ENCODE measurements around the gene NPAS2.

Gene NPAS2

DNA sequence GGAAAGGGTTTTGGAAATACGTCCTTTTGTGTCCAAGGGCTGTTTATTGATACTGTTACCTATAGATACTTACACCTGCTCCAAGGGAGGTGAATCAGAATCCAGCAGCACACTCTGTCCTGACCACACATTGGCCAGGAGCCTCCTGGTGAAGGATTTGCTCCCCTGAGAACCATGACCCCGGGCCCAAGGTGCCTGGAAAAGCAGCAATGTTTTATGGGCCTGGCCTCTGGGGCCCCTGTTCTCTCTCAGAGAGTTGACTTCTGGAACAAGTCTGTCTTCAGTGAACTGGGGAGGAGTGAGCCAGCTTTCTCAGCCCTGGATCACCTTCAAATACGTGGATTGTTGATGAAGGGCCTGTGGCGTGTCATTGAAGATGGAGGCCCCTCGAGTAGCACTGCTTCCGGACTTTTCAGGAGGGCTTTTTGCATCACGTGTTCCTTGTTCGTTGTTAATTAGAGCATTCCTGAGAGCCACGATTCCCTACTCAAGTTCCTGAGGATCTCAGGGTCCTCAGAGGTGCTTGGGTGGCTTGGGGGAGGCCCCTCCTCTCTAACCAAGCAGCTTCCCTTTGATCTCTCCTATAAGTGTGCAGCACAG, 103.6 kb downstream of the NPAS2 start:
- DNase-seq, result no peak

- no peak for DNase-seq
Measured at GRCh38 chr2:100924122-100924519, 104.2 kb downstream of the NPAS2 start.

DNA sequence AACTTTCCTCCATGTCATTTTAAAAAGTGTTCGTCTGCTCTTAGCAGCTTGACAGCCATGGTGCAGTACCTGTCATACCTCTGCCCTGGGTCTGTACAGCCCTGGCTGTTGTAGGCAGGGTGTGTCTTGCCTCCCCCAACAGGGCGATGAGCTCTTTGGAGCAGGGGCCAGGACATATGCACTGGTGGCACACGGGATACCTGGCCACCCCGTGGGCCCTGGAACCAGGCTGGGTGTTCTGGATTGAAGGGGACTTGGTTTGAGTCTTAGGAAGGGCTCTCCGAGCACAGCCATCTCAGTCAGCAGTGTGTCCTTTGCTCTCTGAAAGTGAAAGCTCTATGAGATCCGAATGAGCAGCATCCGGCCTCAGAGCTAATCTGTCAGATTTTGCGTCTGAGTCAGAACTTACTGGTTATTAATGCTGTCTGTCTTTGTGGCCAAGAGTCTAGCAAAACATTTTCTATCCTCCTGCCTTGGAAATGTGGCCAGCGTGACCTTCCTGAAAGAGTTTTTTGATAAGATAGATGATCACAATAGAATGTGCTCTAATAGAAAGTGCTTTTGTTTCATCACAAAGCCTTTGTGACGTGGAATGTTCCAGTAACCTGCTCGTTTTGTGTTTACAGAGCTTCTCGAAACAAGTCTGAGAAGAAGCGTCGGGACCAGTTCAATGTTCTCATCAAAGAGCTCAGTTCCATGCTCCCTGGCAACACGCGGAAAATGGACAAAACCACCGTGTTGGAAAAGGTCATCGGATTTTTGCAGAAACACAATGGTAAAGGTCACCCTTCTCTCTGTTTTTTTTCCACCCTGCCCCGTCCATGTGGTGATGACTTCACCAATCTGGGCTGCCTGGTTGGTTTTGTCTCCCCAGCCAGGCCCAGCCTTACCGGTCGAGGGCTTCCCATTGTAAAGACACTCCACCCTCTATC, 104.8 kb downstream of the NPAS2 start:
- DNase-seq, result no peak

- no peak for DNase-seq
Measured at GRCh38 chr2:100928235-100928634, 108.3 kb downstream of the NPAS2 start.

DNA sequence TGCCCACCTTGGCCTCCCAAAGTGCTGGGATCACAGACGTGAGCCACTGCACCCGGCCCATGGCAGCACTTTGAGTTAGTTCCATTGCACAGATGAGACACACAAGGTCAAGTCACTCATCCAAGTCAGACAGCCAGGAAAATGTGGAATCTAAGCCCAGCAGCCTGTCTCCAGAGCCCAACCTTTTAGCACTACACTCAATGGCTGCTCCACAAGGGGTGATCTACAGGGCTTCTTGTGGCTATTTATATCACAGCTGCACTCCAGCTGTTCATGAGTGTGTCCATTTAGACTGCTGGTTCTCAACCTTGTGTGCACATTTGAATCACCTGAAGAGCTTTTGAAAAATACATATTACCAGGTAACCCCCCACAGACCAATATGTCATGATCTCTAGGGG, 109.2 kb downstream of the NPAS2 start:
- DNase-seq, result no peak

DNA sequence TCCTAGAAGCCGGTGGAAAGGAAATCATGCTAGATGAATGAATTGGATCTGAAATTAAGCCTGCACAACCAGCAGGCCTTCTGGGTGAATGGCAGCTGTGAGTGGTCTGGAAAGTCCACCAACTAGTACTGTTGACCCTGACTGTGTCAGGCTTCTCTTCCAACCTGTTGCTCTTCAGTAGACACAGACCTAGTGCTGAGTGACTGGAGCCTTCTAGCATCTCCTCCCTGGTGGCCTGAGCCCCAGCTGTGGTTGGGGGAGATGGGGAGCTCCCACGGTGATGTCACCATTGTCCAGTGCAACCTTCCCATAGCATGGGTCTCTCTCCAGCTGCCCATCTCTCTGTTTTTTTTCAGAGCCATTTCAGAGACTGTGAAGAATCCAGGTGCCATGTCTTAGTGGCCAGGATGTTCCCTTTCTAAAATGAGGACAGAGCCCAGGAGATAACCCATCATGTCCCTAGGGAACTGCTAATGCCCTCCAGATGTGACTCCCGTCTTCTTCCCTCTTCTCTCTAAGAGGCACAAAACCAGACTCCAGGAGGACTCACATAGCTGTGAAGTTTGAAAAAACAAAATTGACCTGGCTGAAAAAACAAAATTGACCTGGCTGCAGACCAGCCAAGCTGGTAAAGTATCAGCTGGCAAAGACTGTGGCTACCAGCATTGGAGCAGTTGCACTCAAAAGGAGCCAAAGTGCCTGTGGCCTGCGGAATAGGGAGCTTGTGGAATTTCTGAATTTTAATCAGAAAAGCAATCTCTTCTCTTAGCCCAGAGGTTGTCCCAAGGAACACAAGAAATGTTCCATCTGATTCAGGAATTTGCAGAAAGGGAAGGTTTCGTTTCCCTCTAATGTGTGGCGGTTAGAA, 114.8 kb downstream of the NPAS2 start:
- DNase-seq, result no peak

GRCh38 chr2:100935372-100935752, 115.4 kb downstream of the NPAS2 start:
- DNase-seq, result no peak

DNA sequence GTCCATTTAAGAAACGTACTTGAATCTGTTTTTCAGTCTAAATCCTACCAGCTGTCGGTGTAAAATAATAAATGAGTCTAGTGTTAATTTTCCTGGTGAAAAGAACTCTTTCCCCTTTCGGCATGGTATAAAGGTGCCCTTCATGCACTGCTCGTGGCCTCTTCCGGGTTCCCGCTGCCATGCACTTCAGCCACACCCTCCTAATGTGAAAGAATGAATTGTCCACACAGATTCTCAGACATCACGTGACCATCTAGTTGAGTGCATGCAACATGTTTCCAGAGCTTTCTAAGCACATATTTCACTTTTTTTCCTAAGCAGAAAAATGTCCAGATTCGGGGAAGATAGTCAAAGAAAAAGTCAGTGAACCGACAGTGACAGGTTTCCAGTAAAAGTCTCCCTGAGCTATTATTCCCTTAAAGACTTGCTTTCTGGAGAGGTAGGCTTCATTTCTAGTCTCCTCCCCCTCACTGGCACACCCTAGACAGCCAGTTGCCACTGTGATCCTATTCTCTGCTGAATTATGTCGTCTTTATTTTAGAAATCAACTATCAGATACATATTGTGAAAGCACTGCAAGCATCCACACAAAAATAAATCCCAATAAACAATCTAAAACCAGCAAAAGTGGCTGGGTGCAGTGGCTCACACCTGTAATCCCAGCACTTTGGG, 116.3 kb downstream of the NPAS2 start:
- no peak for DNase-seq

DNA sequence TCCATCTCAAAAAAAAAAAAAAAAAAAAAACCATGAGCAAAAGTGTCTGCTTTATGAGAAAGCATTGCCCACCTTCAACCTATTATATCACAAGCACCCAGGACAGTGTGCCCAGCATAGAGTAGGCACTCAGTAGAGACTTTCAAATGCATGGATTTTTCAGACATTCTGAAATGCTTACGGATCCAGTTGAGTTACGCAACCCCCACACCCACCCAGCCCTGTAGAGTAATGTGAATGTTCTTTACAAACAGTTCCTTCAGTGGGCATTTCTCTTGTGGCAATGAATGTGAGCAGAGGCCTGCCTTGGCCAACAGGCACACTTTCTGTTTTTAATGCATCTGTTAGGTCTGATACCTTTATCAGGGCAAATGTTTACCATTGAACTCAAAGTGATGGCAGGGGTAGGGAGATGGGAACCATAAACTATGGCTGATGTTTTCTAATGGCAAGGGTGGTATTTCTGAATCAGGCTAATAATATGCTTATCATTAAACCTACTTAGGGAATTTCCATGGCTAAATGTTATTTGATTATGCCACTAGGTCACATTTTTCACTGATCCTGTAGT, 117.1 kb downstream of the NPAS2 start:
- no peak for DNase-seq

DNA sequence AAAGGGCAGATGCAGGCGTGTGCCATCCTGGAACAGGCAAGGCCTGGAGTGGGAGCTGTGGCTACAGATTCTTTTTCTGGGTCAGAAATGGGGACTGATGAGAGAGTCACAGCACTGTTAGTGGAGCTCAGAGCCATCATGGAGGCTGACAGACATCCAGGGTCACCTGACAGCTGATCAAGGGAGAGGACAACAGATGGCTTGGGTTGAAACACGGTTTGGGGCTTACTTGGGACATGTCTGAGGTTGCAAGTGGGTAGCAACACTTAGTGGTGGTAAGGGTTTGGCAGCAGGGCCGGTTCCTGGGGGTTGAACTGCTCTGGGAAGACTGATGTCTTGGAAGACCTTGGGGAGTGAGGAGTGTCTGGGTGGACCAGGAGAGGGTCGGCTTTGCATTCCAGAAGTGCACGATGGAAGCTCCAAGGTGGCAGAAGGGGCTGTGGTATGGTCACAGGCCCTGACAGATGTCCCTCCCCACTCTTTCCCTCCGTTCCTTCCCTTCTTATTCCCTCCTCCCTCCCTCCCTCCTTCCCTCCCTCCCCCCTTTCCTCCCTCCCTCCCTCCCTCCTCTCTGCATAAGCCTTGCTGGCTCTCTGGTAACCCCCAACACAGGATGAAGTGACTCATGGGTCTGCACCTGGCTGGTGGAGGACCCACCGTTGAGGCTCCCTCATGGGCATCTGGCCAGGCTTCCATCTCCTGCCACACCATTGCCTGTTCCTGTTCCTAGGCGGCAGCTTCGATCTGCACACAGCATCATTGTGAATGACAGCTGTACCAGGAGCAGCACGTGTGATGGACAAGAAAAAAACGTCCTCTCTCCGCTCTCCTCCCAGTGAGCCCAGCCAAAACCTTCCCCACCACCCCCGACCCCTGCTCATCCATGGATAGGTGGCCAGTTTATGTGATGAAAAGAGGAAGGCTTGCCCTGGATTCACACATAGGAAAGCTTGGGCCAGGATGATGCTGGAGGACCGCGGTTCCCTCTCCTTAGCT, 118.4 kb downstream of the NPAS2 start:
- DNase-seq, result no peak

DNA sequence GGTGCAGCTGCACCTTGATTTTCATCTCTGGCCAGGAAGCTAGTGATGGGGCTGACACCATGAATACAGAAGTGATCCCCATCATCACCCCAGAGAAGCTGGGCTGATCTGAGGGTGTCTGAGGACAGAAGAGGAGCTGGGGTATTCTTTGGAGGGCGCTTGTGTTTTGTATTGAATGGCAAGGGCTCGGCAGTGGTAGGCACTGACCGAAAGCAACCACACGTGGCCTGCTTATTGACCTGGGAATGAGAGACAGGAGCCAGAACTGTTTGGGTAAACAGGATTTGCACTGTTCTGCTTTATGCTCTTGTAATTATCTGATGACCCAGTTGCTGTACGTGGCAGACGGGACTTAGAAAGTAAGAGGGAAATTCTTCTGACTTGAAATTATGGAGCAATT, 119.5 kb downstream of the NPAS2 start:
- DNase-seq, result no peak

GRCh38 chr2:100940240-100940639, 120.3 kb downstream of the NPAS2 start:
- DNase-seq, result no peak

DNA sequence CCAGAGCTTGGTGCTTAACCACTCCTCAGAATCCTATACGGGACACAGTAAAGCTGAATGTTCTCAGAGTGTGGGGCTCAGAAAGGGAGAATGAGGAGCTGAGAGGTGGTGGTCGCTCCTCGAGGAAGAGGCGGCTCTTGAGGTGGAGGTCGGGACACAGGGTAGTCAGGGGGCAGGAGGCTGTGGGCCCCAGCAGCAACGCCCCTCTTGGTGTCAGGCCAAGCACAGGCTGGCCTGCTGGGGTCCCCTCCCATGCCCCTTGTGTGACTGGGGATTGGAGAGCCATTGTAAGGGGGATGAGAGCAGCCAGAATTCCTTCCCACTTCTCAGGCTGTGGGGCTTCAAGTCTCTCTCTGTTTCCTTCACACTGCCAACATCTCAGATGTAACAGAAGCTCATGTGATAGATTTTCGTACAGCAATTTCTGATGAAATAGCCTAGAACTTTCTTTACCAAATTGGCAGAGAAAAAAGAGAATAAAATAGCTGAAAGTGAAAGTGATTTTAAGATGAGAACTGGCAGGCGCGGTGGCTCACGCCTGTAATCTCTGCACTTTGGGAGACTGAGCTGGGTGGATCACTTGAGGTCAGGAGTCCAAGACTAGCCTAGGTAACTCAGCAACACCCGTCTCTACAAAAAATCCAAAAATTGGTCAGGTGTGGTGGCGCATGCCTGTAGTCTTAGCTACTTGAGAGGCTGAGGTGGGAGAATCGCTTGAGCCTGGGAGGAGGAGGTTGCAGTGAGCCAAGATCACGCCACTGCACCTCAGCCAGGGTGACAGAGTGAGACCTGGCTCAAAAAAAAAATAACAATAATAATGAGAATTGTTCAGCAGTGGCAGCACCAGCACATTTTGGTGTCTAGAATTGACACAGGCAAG, 121.1 kb downstream of the NPAS2 start:
- DNase-seq, result no peak

GRCh38 chr2:100941646-100942240, 121.8 kb downstream of the NPAS2 start:
- no peak for DNase-seq

GRCh38 chr2:100944617-100945432, 124.9 kb downstream of the NPAS2 start:
- DNase-seq, result no peak

- DNase-seq, result no peak
Measured at GRCh38 chr2:100945433-100945740, 125.4 kb downstream of the NPAS2 start.

DNA sequence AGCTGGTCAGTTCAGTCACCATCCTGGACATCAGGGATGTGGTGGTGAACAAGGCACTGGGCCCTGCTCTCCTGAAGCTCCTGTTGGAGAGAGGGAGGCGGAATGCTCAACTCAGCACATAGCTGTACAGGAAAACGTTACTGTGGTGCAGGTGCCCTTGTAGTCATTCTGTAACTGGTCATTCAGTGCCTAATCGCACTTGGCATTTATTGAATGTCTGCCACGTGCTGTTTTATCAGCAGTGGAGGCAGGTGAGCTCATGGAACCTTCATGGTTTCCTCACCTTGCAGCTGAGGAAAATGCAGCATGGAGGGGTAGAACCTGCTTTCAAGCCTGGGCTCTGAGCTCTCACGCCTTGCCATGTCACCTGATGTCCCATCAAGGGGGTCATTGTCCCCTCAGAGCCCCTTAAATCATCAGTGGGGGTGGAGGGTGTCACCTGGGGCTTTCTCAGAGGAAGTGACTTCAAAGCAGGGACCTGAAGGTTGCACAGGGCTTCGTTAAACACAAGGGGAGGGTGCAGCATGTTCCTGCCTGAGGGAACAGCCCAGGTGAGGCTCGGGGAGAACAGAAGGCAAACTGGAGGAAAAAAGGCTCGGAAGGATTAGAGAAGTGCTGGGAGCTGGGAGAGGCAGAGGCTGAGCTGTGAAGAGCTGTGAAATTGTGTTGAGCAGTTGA, 126.1 kb downstream of the NPAS2 start:
- DNase-seq, result no peak

Data from activated T-cell treated with anti-CD3 and anti-CD28 coated beads for 4 hours (primary cell).